MV-4-11 (cell line): ENCODE results near the gene CBFA2T2.

Source experiments
- DNase-seq: peaks from one replicate; lab custom pipeline; 2025; lab: John Stamatoyannopoulos, UW

The CBFA2T2 gene

GRCh38 chr20:33651562-33652048 is 161.7 kb downstream of the CBFA2T2 start:
- no peak for DNase-seq

GRCh38 chr20:33653218-33653899 is 163.5 kb downstream of the CBFA2T2 start:
- DNase-seq, result no peak

GRCh38 chr20:33653900-33654596 is 164.2 kb downstream of the CBFA2T2 start:
- DNase-seq, result no peak

- no peak for DNase-seq
Observed at GRCh38 chr20:33654680-33655161, 164.8 kb downstream of the CBFA2T2 start.

- no peak for DNase-seq
Observed at GRCh38 chr20:33655164-33655563, 165.3 kb downstream of the CBFA2T2 start.

- DNase-seq, result no peak
Observed at GRCh38 chr20:33656010-33656782, 166.3 kb downstream of the CBFA2T2 start.

- no peak for DNase-seq
Observed at GRCh38 chr20:33656783-33657703, 167.1 kb downstream of the CBFA2T2 start.

- no peak for DNase-seq
Observed at GRCh38 chr20:33657704-33658095, 167.8 kb downstream of the CBFA2T2 start.

GRCh38 chr20:33658510-33658909 is 168.6 kb downstream of the CBFA2T2 start:
- no peak for DNase-seq

GRCh38 chr20:33658929-33659328 is 169.0 kb downstream of the CBFA2T2 start:
- no peak for DNase-seq

- DNase-seq, result no peak
Observed at GRCh38 chr20:33659341-33660034, 169.6 kb downstream of the CBFA2T2 start.

GRCh38 chr20:33660035-33660684 is 170.3 kb downstream of the CBFA2T2 start:
- DNase-seq, result no peak

GRCh38 chr20:33660685-33661058 is 170.8 kb downstream of the CBFA2T2 start:
- DNase-seq, result no peak

GRCh38 chr20:33662172-33662571 is 172.3 kb downstream of the CBFA2T2 start, which contains the start of gene C20orf144:
TSS of gene C20orf144 (plus strand) at chr20:33662327. CDS start at chr20:33662346, 19 bp downstream.
- no peak for DNase-seq

- peak; percentile 67 for DNase-seq
Observed at GRCh38 chr20:33663161-33664084, 173.5 kb downstream of the CBFA2T2 start.

- no peak for DNase-seq
Observed at GRCh38 chr20:33664085-33664761, 174.3 kb downstream of the CBFA2T2 start.

GRCh38 chr20:33664762-33665144 is 174.9 kb downstream of the CBFA2T2 start:
- DNase-seq, result peak; percentile 5
